ENCODE results near the gene KIFC3. TPM values are rescaled to one million over a fixed set of nuclear protein-coding genes. Genes with fewer than 3 reads are reported as not detected.
A peak's percentile ranks its signal among the peaks of the same experiment; 100 is the strongest.

KIFC3 gene
- total and polyA plus RNA-seq, 2 of the 13 experiments (the other 11 are each of a cell fraction or from before 2014, with no cell fraction given) = 42.1 to 45.3 TPM

GRCh38 chr16:57810197-57811031 lies 8.1 kb upstream of the KIFC3 start (continued):
- TF ChIP-seq, protein P1, sequence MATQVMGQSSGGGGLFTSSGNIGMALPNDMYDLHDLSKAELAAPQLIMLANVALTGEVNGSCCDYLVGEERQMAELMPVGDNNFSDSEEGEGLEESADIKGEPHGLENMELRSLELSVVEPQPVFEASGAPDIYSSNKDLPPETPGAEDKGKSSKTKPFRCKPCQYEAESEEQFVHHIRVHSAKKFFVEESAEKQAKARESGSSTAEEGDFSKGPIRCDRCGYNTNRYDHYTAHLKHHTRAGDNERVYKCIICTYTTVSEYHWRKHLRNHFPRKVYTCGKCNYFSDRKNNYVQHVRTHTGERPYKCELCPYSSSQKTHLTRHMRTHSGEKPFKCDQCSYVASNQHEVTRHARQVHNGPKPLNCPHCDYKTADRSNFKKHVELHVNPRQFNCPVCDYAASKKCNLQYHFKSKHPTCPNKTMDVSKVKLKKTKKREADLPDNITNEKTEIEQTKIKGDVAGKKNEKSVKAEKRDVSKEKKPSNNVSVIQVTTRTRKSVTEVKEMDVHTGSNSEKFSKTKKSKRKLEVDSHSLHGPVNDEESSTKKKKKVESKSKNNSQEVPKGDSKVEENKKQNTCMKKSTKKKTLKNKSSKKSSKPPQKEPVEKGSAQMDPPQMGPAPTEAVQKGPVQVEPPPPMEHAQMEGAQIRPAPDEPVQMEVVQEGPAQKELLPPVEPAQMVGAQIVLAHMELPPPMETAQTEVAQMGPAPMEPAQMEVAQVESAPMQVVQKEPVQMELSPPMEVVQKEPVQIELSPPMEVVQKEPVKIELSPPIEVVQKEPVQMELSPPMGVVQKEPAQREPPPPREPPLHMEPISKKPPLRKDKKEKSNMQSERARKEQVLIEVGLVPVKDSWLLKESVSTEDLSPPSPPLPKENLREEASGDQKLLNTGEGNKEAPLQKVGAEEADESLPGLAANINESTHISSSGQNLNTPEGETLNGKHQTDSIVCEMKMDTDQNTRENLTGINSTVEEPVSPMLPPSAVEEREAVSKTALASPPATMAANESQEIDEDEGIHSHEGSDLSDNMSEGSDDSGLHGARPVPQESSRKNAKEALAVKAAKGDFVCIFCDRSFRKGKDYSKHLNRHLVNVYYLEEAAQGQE (IDR thresholded peaks at IDR 0.05; ENCODE audit: borderline replicate concordance in 1 of 2, low read depth in 1 of 2, low read length in 2 of 2) = peak in 1 of 2 experiments; percentile 37; a peak in 1 of 4 replicates
- TF ChIP-seq SIX4 (CRISPR knock-in tag; IDR thresholded peaks at IDR 0.05) = no peak
- no peak for TF ChIP-seq PCBP1 (IDR thresholded peaks at IDR 0.05; ENCODE audit: borderline replicate concordance, low read depth, low read length)
- TF ChIP-seq SMYD3 (CRISPR knock-in tag; IDR thresholded peaks at IDR 0.05) = 0 out of 2 replicates have a peak, but pooled peaks have one; percentile 69
- TF ChIP-seq KAT7 (CRISPR knock-in tag; IDR thresholded peaks at IDR 0.05; ENCODE audit: borderline replicate concordance) = 0 out of 2 replicates have a peak, but pooled peaks have one; percentile 42
- TF ChIP-seq BRD4 (CRISPR knock-in tag; IDR thresholded peaks at IDR 0.05) = no peak
- TF ChIP-seq, protein P2, sequence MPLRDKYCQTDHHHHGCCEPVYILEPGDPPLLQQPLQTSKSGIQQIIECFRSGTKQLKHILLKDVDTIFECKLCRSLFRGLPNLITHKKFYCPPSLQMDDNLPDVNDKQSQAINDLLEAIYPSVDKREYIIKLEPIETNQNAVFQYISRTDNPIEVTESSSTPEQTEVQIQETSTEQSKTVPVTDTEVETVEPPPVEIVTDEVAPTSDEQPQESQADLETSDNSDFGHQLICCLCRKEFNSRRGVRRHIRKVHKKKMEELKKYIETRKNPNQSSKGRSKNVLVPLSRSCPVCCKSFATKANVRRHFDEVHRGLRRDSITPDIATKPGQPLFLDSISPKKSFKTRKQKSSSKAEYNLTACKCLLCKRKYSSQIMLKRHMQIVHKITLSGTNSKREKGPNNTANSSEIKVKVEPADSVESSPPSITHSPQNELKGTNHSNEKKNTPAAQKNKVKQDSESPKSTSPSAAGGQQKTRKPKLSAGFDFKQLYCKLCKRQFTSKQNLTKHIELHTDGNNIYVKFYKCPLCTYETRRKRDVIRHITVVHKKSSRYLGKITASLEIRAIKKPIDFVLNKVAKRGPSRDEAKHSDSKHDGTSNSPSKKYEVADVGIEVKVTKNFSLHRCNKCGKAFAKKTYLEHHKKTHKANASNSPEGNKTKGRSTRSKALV (CRISPR knock-in tag; IDR thresholded peaks at IDR 0.05) = no peak
- TF ChIP-seq HNRNPK (IDR thresholded peaks at IDR 0.05; ENCODE audit: low read depth, low read length, poor library complexity, severe bottlenecking) = no peak
- TF ChIP-seq ZBTB7B (CRISPR knock-in tag; IDR thresholded peaks at IDR 0.05) = peak; percentile 49; the same call in 1 of the 2 replicates
- TF ChIP-seq, protein P3, sequence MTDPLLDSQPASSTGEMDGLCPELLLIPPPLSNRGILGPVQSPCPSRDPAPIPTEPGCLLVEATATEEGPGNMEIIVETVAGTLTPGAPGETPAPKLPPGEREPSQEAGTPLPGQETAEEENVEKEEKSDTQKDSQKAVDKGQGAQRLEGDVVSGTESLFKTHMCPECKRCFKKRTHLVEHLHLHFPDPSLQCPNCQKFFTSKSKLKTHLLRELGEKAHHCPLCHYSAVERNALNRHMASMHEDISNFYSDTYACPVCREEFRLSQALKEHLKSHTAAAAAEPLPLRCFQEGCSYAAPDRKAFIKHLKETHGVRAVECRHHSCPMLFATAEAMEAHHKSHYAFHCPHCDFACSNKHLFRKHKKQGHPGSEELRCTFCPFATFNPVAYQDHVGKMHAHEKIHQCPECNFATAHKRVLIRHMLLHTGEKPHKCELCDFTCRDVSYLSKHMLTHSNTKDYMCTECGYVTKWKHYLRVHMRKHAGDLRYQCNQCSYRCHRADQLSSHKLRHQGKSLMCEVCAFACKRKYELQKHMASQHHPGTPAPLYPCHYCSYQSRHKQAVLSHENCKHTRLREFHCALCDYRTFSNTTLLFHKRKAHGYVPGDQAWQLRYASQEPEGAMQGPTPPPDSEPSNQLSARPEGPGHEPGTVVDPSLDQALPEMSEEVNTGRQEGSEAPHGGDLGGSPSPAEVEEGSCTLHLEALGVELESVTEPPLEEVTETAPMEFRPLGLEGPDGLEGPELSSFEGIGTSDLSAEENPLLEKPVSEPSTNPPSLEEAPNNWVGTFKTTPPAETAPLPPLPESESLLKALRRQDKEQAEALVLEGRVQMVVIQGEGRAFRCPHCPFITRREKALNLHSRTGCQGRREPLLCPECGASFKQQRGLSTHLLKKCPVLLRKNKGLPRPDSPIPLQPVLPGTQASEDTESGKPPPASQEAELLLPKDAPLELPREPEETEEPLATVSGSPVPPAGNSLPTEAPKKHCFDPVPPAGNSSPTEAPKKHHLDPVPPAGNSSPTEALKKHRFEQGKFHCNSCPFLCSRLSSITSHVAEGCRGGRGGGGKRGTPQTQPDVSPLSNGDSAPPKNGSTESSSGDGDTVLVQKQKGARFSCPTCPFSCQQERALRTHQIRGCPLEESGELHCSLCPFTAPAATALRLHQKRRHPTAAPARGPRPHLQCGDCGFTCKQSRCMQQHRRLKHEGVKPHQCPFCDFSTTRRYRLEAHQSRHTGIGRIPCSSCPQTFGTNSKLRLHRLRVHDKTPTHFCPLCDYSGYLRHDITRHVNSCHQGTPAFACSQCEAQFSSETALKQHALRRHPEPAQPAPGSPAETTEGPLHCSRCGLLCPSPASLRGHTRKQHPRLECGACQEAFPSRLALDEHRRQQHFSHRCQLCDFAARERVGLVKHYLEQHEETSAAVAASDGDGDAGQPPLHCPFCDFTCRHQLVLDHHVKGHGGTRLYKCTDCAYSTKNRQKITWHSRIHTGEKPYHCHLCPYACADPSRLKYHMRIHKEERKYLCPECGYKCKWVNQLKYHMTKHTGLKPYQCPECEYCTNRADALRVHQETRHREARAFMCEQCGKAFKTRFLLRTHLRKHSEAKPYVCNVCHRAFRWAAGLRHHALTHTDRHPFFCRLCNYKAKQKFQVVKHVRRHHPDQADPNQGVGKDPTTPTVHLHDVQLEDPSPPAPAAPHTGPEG (CRISPR knock-in tag; IDR thresholded peaks at IDR 0.05) = peak; percentile 91; the same call in 1 of the 2 replicates
- TF ChIP-seq RBFOX2 (IDR thresholded peaks at IDR 0.05; ENCODE audit: low read depth, low read length) = peak; percentile 33; the same call in 1 of the 2 replicates
- TF ChIP-seq, protein P4, sequence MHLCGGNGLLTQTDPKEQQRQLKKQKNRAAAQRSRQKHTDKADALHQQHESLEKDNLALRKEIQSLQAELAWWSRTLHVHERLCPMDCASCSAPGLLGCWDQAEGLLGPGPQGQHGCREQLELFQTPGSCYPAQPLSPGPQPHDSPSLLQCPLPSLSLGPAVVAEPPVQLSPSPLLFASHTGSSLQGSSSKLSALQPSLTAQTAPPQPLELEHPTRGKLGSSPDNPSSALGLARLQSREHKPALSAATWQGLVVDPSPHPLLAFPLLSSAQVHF (CRISPR knock-in tag; IDR thresholded peaks at IDR 0.05) = no peak
- peak; percentile 48 for TF ChIP-seq ISL2 (CRISPR knock-in tag; IDR thresholded peaks at IDR 0.05)
- no peak for TF ChIP-seq HNRNPUL1 (IDR thresholded peaks at IDR 0.05; ENCODE audit: low read depth, low read length)
- TF ChIP-seq ZNF761 (CRISPR knock-in tag; conservative IDR thresholded peaks at IDR 0.05) = peak; percentile 87
- no peak for TF ChIP-seq ZFYVE20 (CRISPR knock-in tag; IDR thresholded peaks at IDR 0.05; ENCODE audit: borderline replicate concordance, low read depth)

Data from HepG2 (cell line).